Mesendoderm (in vitro differentiated cells): Measurements from ENCODE around the gene KMO.

Source experiments
- DNase-seq: peaks from one replicate; pipeline ENCODE4 v3.0.0; 2013
- H2AK5ac ChIP-seq: 2 replicates; pipeline ENCODE4 v1.6.1; 2013; ENCODE audit warnings: low read length, inconsistent platforms
- H2BK120ac ChIP-seq: 2 replicates; pipeline ENCODE4 v1.6.1; 2013; ENCODE audit warnings: low read depth, mild to moderate bottlenecking, low read length, moderate library complexity, mixed read lengths
- H2BK15ac ChIP-seq: replicated peaks from 2 replicates; pipeline ENCODE4 v1.6.1; 2013; ENCODE audit warnings: low read depth, mild to moderate bottlenecking, moderate library complexity
- H2BK5ac ChIP-seq: 2 replicates; pipeline ENCODE4 v1.6.1; 2013; ENCODE audit warnings: low read length, inconsistent platforms
- H3K18ac ChIP-seq: 2 replicates; pipeline ENCODE4 v1.6.1; 2013; ENCODE audit warnings: mild to moderate bottlenecking, low read length, mixed read lengths
- H3K23ac ChIP-seq: one replicate; pipeline ENCODE4 v1.6.1; 2013; ENCODE audit warnings: low read length
- H3K27ac ChIP-seq: 2 replicates; pipeline ENCODE4 v1.5.1; 2013; ENCODE audit warnings: low read depth, mild to moderate bottlenecking, inconsistent platforms, low read length, moderate library complexity
- H3K27me3 ChIP-seq: 2 replicates; pipeline ENCODE4 v1.6.1; 2013; ENCODE audit warnings: low read length, control low read depth, mild to moderate bottlenecking, inconsistent platforms; ENCODE audit not compliant: insufficient read depth, poor library complexity
- H3K36me3 ChIP-seq: 2 replicates; pipeline ENCODE4 v1.6.1; 2013; ENCODE audit warnings: low read length, inconsistent platforms; ENCODE audit not compliant: control insufficient read depth, insufficient read depth
- H3K4ac ChIP-seq: one replicate; pipeline ENCODE4 v1.6.1; 2013; ENCODE audit warnings: low read depth, mild to moderate bottlenecking, low read length, moderate library complexity
- H3K4me1 ChIP-seq: 2 replicates; pipeline ENCODE4 v1.6.1; 2013; ENCODE audit warnings: low read depth, low read length, inconsistent platforms; ENCODE audit not compliant: control insufficient read depth
- H3K4me2 ChIP-seq: 2 replicates; pipeline ENCODE4 v1.6.1; 2013; ENCODE audit warnings: low read length
- H3K4me3 ChIP-seq: 2 replicates; pipeline ENCODE4 v1.5.1; 2013; ENCODE audit warnings: mild to moderate bottlenecking, low read length
- H3K56ac ChIP-seq: one replicate; pipeline ENCODE4 v1.6.1; 2013; ENCODE audit warnings: low read length
- H3K79me1 ChIP-seq: 2 replicates; pipeline ENCODE4 v1.6.1; 2013; ENCODE audit warnings: low read length, inconsistent platforms
- H3K79me2 ChIP-seq: 2 replicates; pipeline ENCODE4 v1.6.1; 2013; ENCODE audit warnings: mild to moderate bottlenecking, low read length; ENCODE audit not compliant: control insufficient read depth, insufficient read depth
- H3K9ac ChIP-seq: 2 replicates; pipeline ENCODE4 v1.6.1; 2013; ENCODE audit warnings: low read length, inconsistent platforms
- H4K5ac ChIP-seq: one replicate; pipeline ENCODE4 v1.6.1; 2013; ENCODE audit warnings: low read length
- H4K8ac ChIP-seq: one replicate; pipeline ENCODE4 v1.6.1; 2013; ENCODE audit warnings: low read depth, mild to moderate bottlenecking, control low read depth, low read length, moderate library complexity
- WGBS: extraction: QIAGEN DNeasy Blood & Tissue Kit; methylation state at CpG from one replicate; pipeline ENCODE4 v1.1.7; 2013; ENCODE audit warnings: low lambda C conversion rate, missing lambda C conversion rate; ENCODE audit not compliant: insufficient coverage; ENCODE audit errors: extremely low coverage; 5-methylcytosine and 5-hydroxymethylcytosine counted together

The KMO gene

GRCh38 chr1:241614144-241614543 lies 82.0 kb downstream of the KMO start:
- Histone ChIP-seq H3K4me1 (no peaks in the 10 kb centered on the region), H3K56ac (no peak overlapping the region), H3K18ac (no peak overlapping the region), H3K9ac (no peak overlapping the region), H3K27me3 (no peaks in the 10 kb centered on the region), H3K4me2 (no peak overlapping the region), H3K4ac (no peak overlapping the region), H3K79me1 (no peaks in the 10 kb centered on the region), H3K36me3 (no peaks in the 10 kb centered on the region), H3K23ac (no peak overlapping the region), H2BK120ac (no peak overlapping the region), H3K4me3 (no peak overlapping the region), H2BK15ac (no peak overlapping the region), H2AK5ac (no peak overlapping the region), H3K27ac (no peak overlapping the region), H2BK5ac (no peak overlapping the region), H4K5ac (no peak overlapping the region), H4K8ac (no peak overlapping the region), H3K79me2 (no peaks in the 10 kb centered on the region)
- no peak for DNase-seq
- WGBS = no CpG with 5 or more reads among the region's 4 CpGs

GRCh38 chr1:241614572-241614971 lies 82.4 kb downstream of the KMO start:
- Histone ChIP-seq H4K5ac (no peak overlapping the region), H3K36me3 (no peaks in the 10 kb centered on the region), H2BK5ac (no peak overlapping the region), H2BK15ac (no peak overlapping the region), H2AK5ac (no peak overlapping the region), H3K79me2 (no peaks in the 10 kb centered on the region), H3K27me3 (no peaks in the 10 kb centered on the region), H3K4me2 (no peak overlapping the region), H3K4me3 (no peak overlapping the region), H3K27ac (no peak overlapping the region), H2BK120ac (no peak overlapping the region), H3K4me1 (no peaks in the 10 kb centered on the region), H3K56ac (no peak overlapping the region), H3K23ac (no peak overlapping the region), H3K4ac (no peak overlapping the region), H4K8ac (no peak overlapping the region), H3K18ac (no peak overlapping the region), H3K9ac (no peak overlapping the region), H3K79me1 (no peaks in the 10 kb centered on the region)
- DNase-seq = no peak
- no CpG with 5 or more reads among the region's 4 CpGs for WGBS

- no peak overlapping the region for H3K4me2 ChIP-seq
- no peaks in the 10 kb centered on the region for H3K36me3 ChIP-seq
- WGBS = no CpG with 5 or more reads among the region's 8 CpGs
- no peak overlapping the region for H3K9ac ChIP-seq
- no peaks in the 10 kb centered on the region for H3K79me1 ChIP-seq
- H3K4me1 ChIP-seq = no peaks in the 10 kb centered on the region
- no peak overlapping the region for H4K5ac ChIP-seq
- no peak overlapping the region for H2BK5ac ChIP-seq
- no peak overlapping the region for H3K18ac ChIP-seq
- H3K56ac ChIP-seq = no peak overlapping the region
- no peaks in the 10 kb centered on the region for H3K27me3 ChIP-seq
- no peak overlapping the region for H2BK15ac ChIP-seq
- H2BK120ac ChIP-seq = no peak overlapping the region
- no peak overlapping the region for H3K27ac ChIP-seq
- DNase-seq = peak; percentile 13
- H3K79me2 ChIP-seq = no peaks in the 10 kb centered on the region
- no peak overlapping the region for H3K23ac ChIP-seq
- no peak overlapping the region for H2AK5ac ChIP-seq
- H3K4ac ChIP-seq = no peak overlapping the region
- H4K8ac ChIP-seq = no peak overlapping the region
- H3K4me3 ChIP-seq = no peak overlapping the region
These were observed 83.1 kb downstream of the KMO start for GRCh38 chr1:241615043-241615974.

DNA sequence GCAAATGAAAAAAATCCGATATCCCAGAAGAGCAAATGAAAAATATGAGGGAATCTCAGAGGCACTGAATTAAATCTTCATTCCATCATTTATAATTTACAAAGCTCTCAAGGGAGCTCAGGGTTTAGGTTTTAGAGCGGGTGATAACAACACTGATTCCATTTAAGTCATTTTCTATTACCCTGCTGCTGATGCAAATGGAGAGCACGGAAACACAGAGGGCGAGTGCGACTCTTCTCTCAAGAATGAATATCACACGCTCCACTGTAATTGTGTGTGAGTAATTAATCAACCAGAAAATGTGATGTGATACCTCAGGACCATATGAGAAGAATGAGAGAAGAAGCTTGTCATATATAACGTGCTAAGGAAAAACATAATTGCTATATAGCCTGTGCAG lies 85.2 kb downstream of the KMO start:
- Histone ChIP-seq H3K4me1 (no peaks in the 10 kb centered on the region), H3K4me3 (no peak overlapping the region), H3K56ac (no peak overlapping the region), H3K4me2 (no peak overlapping the region), H2BK5ac (no peak overlapping the region), H3K36me3 (no peaks in the 10 kb centered on the region), H3K9ac (no peak overlapping the region), H3K79me2 (no peaks in the 10 kb centered on the region), H4K8ac (no peak overlapping the region), H2BK120ac (no peak overlapping the region), H3K27ac (no peak overlapping the region), H3K23ac (no peak overlapping the region), H3K79me1 (no peaks in the 10 kb centered on the region), H3K18ac (no peak overlapping the region), H4K5ac (no peak overlapping the region), H2BK15ac (no peak overlapping the region), H3K4ac (no peak overlapping the region), H2AK5ac (no peak overlapping the region), H3K27me3 (no peaks in the 10 kb centered on the region)
- no CpG with 5 or more reads among the region's 7 CpGs for WGBS
- DNase-seq = no peak

GRCh38 chr1:241622669-241623068 lies 90.5 kb downstream of the KMO start:
- Histone ChIP-seq H2BK120ac (no peak overlapping the region), H3K27ac (no peak overlapping the region), H3K79me1 (no peaks in the 10 kb centered on the region), H4K5ac (no peak overlapping the region), H3K18ac (no peak overlapping the region), H3K4me3 (no peak overlapping the region), H3K27me3 (no peaks in the 10 kb centered on the region), H2BK5ac (no peak overlapping the region), H3K79me2 (no peaks in the 10 kb centered on the region), H4K8ac (no peak overlapping the region), H3K36me3 (no peaks in the 10 kb centered on the region), H2AK5ac (no peak overlapping the region), H3K9ac (no peak overlapping the region), H3K4me1 (no peaks in the 10 kb centered on the region), H3K56ac (no peak overlapping the region), H3K23ac (no peak overlapping the region), H3K4me2 (no peak overlapping the region), H2BK15ac (no peak overlapping the region), H3K4ac (no peak overlapping the region)
- WGBS = no CpG with 5 or more reads among the region's 5 CpGs
- DNase-seq = no peak

GRCh38 chr1:241624935-241625334 lies 92.8 kb downstream of the KMO start:
- H2BK120ac ChIP-seq = no peak overlapping the region
- no peak overlapping the region for H3K27ac ChIP-seq
- no CpG with 5 or more reads among the region's 2 CpGs for WGBS
- H4K5ac ChIP-seq = no peak overlapping the region
- H3K56ac ChIP-seq = no peak overlapping the region
- H3K4me2 ChIP-seq = no peak overlapping the region
- no peak overlapping the region for H2BK15ac ChIP-seq
- no peaks in the 10 kb centered on the region for H3K27me3 ChIP-seq
- no peak overlapping the region for H3K23ac ChIP-seq
- no peaks in the 10 kb centered on the region for H3K79me2 ChIP-seq
- no peaks in the 10 kb centered on the region for H3K36me3 ChIP-seq
- no peak overlapping the region for H3K4ac ChIP-seq
- H3K4me3 ChIP-seq = no peak overlapping the region
- no peaks in the 10 kb centered on the region for H3K4me1 ChIP-seq
- no peak overlapping the region for H2AK5ac ChIP-seq
- DNase-seq = no peak
- no peak overlapping the region for H3K18ac ChIP-seq
- no peak overlapping the region for H3K9ac ChIP-seq
- no peaks in the 10 kb centered on the region for H3K79me1 ChIP-seq
- H4K8ac ChIP-seq = no peak overlapping the region
- no peak overlapping the region for H2BK5ac ChIP-seq
